Caco-2 (cell line): ENCODE measurements around the gene KCMF1. TPM values are rescaled to one million over a fixed set of nuclear protein-coding genes. Genes with fewer than 3 reads are reported as not detected.

Source experiments
- BruUV-seq: library from RNA; stranded (reverse); fragments of 400-500 nt; replicated peaks from 2 replicates; lab custom pipeline; 2021; lab: Mats Ljungman, UMichigan
- CTCF ChIA-PET: fragments of 300-600 bp; sonication (Branson Sonifier 250); formaldehyde crosslinking; loops from one replicate; lab custom pipeline; 2022; ENCODE audit warnings: antibody characterized with exemption; lab: Charles Lee
- POLR2A ChIA-PET: fragments of 300-600 bp; sonication (Branson Sonifier 250); formaldehyde crosslinking; loops from one replicate; lab custom pipeline; 2022; ENCODE audit warnings: antibody characterized with exemption; lab: Charles Lee
- DNase-seq, 2 experiments: peaks; one replicate each; pipeline versions ENCODE4 v3.0.0 to v3.0.0-alpha.2; 2020 to 2022
- H3K27me3 ChIP-seq: replicated peaks from 2 replicates; pipeline ENCODE4 v1.6.0; 2011; ENCODE audit warnings: low read length; ENCODE audit not compliant: control insufficient read depth, insufficient read depth
- H3K36me3 ChIP-seq: 2 replicates; pipeline ENCODE4 v1.5.1; 2011; ENCODE audit warnings: low read length; ENCODE audit not compliant: control insufficient read depth, insufficient read depth
- H3K4me1 ChIP-seq: fragments of 250-450 bp; sonication (Bioruptor Pico); 2 replicates; pipeline ENCODE4 v1.5.1; 2020; ENCODE audit warnings: mild to moderate bottlenecking
- H3K4me3 ChIP-seq: 2 replicates; pipeline ENCODE4 v1.5.1; 2011; ENCODE audit warnings: low read depth, mild to moderate bottlenecking, control low read depth, low read length
- H3K9me3 ChIP-seq: fragments of 250-450 bp; sonication (Bioruptor Pico); 2 replicates; pipeline ENCODE4 v1.5.1; 2020; ENCODE audit warnings: mild to moderate bottlenecking, moderate library complexity
- H3K27ac Mint-ChIP-seq: one replicate; pipeline ENCODE4 v1.8.0; 2022; ENCODE audit warnings: mixed read lengths; ENCODE audit not compliant: unreplicated experiment
- H3K27me3 Mint-ChIP-seq: one replicate; pipeline ENCODE4 v1.8.0; 2022; ENCODE audit warnings: mixed read lengths; ENCODE audit not compliant: insufficient read depth, unreplicated experiment
- H3K36me3 Mint-ChIP-seq: one replicate; pipeline ENCODE4 v1.8.0; 2022; ENCODE audit warnings: mild to moderate bottlenecking, mixed read lengths; ENCODE audit not compliant: insufficient read depth, unreplicated experiment
- H3K4me1 Mint-ChIP-seq: one replicate; pipeline ENCODE4 v1.8.0; 2022; ENCODE audit warnings: low read depth, mixed read lengths; ENCODE audit not compliant: unreplicated experiment
- H3K4me3 Mint-ChIP-seq: one replicate; pipeline ENCODE4 v1.8.0; 2022; ENCODE audit warnings: mild to moderate bottlenecking, moderate library complexity, mixed read lengths; ENCODE audit not compliant: unreplicated experiment
- H3K9me3 Mint-ChIP-seq: one replicate; pipeline ENCODE4 v1.8.0; 2022; ENCODE audit warnings: mixed read lengths; ENCODE audit not compliant: unreplicated experiment
- CTCF ChIP-seq, 2 experiments: fragments of 200-600 bp in 1 of 2; IDR thresholded peaks; 1 replicate in 1 of 2; 2 replicates in 1 of 2; pipeline versions ENCODE4 v1.5.1 to v1.8.0; 2011 to 2022; ENCODE audit warnings: antibody characterized with exemption in 1 of 2, control low read depth in 1 of 2, inconsistent platforms in 1 of 2, low read depth in 1 of 2, low read length in 1 of 2, mild to moderate bottlenecking in 1 of 2, moderate library complexity in 1 of 2; ENCODE audit not compliant: insufficient read depth in 1 of 2, severe bottlenecking in 1 of 2, unreplicated experiment in 1 of 2
- intact Hi-C: fragments of 100-400 bp; cut with micrococcal nuclease; formaldehyde crosslinking; loops from one replicate; pipeline ENCODE4 v1.10.0; 2022; ENCODE audit not compliant: unreplicated experiment
- total RNA-seq: library from RNA; stranded (reverse); gene quantifications from 2 replicates; pipeline ENCODE4 v1.2.3, GENCODE V29; 2022

Gene KCMF1
- total RNA-seq, 1 experiment from 2014 or later: 81.5 TPM

GRCh38 chr2:85091838-85092237 is 120.9 kb downstream of the KCMF1 start:
- no peaks in the 10 kb centered on the region for H3K4me1 ChIP-seq
- Mint-ChIP-seq H3K36me3 (no peaks in the 10 kb centered on the region), H3K4me1 (no peaks in the 10 kb centered on the region), H3K9me3 (no peaks in the 10 kb centered on the region), H3K27ac (no peak overlapping the region), H3K4me3 (no peak overlapping the region), H3K27me3 (no peaks in the 10 kb centered on the region)
- H3K9me3 ChIP-seq: no peaks in the 10 kb centered on the region
- no peaks in the 10 kb centered on the region for H3K36me3 ChIP-seq
- no peak for TF ChIP-seq CTCF (IDR thresholded peaks at IDR 0.05; ENCODE audit: insufficient read depth in 1 of 2, low read depth in 1 of 2, low read length in 1 of 2, severe bottlenecking in 1 of 2, unreplicated experiment in 1 of 2)
- intact Hi-C loops: no loop called here
- no peak overlapping the region for H3K4me3 ChIP-seq
- ChIA-PET POLR2A (no interaction called here), CTCF (no interaction called here)
- no TSS peak for BruUV-seq
- H3K27me3 ChIP-seq: no peaks in the 10 kb centered on the region
- DNase-seq: no peak

GRCh38 chr2:85095094-85095493 is 124.1 kb downstream of the KCMF1 start:
- H3K9me3 ChIP-seq: no peaks in the 10 kb centered on the region
- no peaks in the 10 kb centered on the region for H3K27me3 ChIP-seq
- peaks cover 9% of the 10 kb centered on the region for H3K27me3 Mint-ChIP-seq
- ChIA-PET POLR2A (no interaction called here), CTCF (interaction anchor here (0.7 kb wide), 1 partner anchor 37 kb away, joined by 3 read pairs; no protein-coding TSS in a partner anchor)
- BruUV-seq: no TSS peak
- H3K27ac Mint-ChIP-seq: no peak overlapping the region
- H3K36me3 Mint-ChIP-seq: no peaks in the 10 kb centered on the region
- intact Hi-C loops: no loop called here
- H3K4me1 ChIP-seq: no peaks in the 10 kb centered on the region
- no peaks in the 10 kb centered on the region for H3K9me3 Mint-ChIP-seq
- DNase-seq: no peak
- no peak for TF ChIP-seq CTCF (IDR thresholded peaks at IDR 0.05; ENCODE audit: insufficient read depth in 1 of 2, low read depth in 1 of 2, low read length in 1 of 2, severe bottlenecking in 1 of 2, unreplicated experiment in 1 of 2)
- no peak overlapping the region for H3K4me3 ChIP-seq
- H3K4me1 Mint-ChIP-seq: peaks cover 7% of the 10 kb centered on the region
- no peaks in the 10 kb centered on the region for H3K36me3 ChIP-seq
- H3K4me3 Mint-ChIP-seq: no peak overlapping the region

GRCh38 chr2:85096616-85097015 is 125.7 kb downstream of the KCMF1 start:
- POLR2A ChIA-PET: no interaction called here
- no peak for TF ChIP-seq CTCF (IDR thresholded peaks at IDR 0.05; ENCODE audit: insufficient read depth in 1 of 2, low read depth in 1 of 2, low read length in 1 of 2, severe bottlenecking in 1 of 2, unreplicated experiment in 1 of 2)
- intact Hi-C loops: no loop called here
- Mint-ChIP-seq H3K27ac (no peak overlapping the region), H3K9me3 (no peaks in the 10 kb centered on the region), H3K4me3 (no peak overlapping the region), H3K36me3 (no peaks in the 10 kb centered on the region), H3K4me1 (peaks cover 7% of the 10 kb centered on the region), H3K27me3 (peaks cover 14% of the 10 kb centered on the region)
- Histone ChIP-seq H3K27me3 (no peaks in the 10 kb centered on the region), H3K9me3 (no peaks in the 10 kb centered on the region), H3K4me3 (no peak overlapping the region), H3K4me1 (no peaks in the 10 kb centered on the region), H3K36me3 (no peaks in the 10 kb centered on the region)
- CTCF ChIA-PET: no interaction called here
- DNase-seq: no peak
- BruUV-seq: no TSS peak
